HG03064 (cell line): ENCODE data around the gene ADAMTS1.

Experiments used
- ATAC-seq: cut with Tn5 transposase; IDR thresholded peaks from one replicate; pipeline ENCODE4 v1.9.1; 2021; ENCODE audit warnings: low read depth; ENCODE audit not compliant: unreplicated experiment

The ADAMTS1 gene

DNA sequence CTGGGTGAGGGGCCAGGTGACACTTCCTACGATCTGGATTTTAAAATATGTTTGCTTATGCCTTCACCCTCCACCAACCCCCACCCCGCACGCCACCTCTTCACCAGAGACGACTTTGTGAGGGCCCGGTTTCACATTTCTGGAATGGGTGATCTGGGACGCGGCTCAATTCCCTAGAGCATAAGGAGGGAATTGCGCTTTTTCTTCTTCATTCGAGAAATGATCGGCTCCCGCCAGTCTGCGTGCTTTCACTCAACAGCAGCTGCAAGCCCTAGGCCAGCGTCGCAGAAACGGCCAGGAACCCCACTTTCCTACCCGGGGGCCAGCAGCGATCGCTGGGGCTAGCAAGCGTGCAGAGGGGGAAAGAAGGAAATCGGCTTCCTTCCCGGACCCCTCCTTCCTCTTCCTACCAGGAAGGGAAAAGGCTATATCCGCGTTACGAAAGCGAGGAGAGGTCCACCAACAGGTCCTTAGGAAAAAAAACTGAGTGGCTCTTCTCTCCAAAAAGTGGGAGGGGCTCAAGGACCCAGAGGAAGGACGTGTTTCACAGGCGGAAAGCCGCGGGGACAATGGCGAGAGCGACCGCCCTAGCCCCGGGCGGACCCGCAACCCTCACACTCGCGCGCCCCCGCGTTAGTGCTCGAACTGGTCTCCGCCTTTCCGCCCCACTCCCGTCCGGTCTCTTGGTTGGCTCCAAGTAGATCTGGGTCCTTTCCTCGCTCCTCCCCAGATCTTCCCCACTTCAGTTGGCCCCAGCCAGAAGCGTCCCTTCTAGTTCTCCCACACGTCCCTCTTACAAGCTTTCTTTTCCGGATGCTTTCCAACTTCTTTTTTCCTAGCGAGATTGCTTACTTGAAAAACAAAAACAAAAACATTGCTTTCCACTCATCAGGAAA, 1.1 kb upstream of the ADAMTS1 start:
- ATAC-seq, result no peak

DNA sequence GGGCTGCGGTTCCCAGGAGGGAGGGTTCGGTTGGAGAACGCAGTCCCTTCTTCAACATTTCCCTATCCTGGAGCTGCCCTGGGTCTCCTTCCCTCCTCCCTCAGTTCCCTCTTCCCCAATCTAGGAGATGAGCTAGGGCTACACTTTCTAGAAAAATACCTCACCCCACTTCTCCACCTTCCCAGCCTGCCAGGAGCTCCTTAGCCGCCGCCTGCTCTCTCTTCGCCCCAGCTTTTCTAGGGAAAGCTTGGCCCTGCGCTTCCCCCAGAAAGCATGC, 488 bp upstream of the ADAMTS1 start:
- ATAC-seq, result no peak

DNA sequence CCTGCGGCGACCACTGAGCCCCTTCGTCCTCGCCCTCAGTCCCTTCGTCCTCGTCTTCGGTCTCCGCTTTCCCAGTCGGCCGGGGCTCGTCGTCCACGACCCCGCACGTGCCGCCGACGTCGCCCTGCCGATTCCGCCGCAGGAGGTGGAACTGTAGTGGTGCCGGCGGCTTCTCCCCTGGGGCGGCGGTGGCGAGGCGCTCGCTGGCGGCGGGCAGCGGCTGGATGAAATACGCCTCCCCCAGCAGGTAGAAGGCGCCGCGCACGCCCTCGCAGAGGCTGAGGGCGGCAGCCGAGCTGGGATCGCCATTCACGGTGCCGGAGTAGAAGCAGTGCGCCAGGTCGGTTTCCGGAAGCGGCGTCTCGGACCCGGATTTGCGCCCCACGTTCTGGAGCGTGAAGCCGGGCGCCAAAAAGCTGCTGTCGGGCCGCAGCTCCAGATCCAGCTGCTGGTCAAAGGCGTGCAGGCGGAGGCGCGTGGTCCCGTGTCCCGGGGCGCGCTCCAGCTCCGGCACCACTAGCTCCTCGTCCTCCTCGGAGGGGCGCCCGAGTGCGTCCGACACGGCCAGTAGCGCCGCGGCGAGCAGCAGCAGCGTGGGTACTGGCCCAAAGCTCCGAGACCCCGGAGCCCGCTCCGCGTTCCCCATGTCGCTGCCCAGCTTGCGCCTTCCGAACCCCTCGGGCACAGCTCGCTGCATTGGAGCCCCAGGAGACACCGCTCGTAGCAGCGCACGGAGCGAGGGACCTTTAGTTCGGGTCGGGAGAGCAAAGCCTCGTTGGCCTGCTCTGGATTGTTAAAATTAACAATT, 747 bp downstream of the ADAMTS1 start:
- ATAC-seq, result no peak

DNA sequence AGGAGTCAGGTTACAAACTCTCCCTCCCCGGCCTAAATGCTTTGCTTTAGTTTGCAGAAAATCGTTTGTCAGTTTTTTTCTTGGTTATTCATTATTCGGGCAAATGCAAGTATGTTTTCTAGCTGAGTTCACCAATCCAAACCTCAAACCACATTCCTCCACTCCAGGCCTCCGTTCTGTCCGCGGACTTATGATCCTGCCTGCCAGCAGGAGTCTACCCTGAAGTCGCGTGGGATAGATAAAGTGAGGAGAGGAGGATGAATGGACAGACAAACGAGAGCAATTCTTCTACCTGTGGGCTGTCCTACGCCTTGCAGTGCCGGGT, 1.3 kb downstream of the ADAMTS1 start:
- ATAC-seq, result no peak

DNA sequence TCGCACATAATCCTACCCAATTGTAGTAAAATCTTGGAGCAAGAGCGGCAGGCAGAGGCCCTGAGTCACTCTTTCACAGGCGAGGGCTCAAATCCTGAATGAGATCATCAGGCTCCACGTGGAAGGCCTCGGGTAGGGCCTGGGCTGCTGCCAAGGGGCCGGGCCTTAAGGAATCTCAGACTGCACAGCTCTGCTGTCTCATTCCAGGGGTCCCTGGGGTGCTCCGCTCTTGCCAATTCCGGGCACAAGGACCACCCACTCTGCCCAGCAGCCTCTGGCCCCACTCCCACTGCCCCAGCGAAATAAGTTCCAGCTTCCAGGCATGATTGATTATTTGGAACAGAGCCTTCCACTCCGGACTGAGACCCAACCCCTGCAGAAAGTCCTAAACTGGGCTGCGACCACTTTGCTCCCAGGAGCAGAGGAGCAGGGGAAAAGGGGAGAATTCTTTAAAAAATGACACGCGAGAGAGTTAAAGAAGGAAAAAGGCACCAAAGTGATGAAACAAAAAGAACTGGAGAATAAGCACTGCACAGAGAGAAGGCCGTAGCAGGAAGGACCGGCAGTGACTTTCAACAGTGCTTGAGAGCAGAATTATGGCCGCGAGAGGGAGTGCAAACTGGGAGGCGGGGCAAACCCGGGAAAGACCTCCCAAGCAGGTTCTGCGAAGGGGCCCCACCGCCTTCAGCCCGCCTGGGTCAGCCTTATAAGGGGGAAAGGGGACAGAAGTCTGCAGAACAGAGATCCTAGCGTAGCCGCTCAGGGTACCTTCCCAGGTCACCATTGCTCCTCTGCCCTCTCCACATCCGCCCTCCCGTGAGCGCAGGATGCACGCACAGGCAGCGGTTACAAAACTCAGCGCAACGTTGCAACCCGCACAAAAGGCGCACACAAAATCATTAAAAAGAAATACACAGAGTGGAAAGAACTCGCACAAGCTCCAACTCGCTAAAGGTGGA, 2.0 kb downstream of the ADAMTS1 start:
- ATAC-seq, result no peak

GRCh38 chr21:26842300-26842699, 2.9 kb downstream of the ADAMTS1 start:
- no peak for ATAC-seq

GRCh38 chr21:26840912-26841311, 4.3 kb downstream of the ADAMTS1 start:
- ATAC-seq, result no peak

GRCh38 chr21:26840201-26840600, 5.0 kb downstream of the ADAMTS1 start:
- ATAC-seq, result no peak

DNA sequence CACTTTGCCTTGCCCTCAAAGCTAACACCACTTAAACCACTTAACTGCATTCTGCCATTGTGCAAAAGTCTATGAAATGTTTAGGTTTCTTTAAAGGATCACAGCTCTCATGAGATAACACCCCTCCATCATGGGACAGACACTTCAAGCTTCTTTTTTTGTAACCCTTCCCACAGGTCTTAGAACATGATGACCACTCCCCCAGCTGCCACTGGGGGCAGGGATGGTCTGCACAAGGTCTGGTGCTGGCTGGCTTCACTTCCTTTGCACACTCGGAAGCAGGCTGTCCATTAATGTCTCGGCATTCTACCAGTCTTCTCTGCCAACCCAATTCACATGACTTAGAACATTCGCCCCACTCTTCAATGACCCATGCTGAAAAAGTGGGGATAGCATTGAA, 7.7 kb downstream of the ADAMTS1 start:
- no peak for ATAC-seq

DNA sequence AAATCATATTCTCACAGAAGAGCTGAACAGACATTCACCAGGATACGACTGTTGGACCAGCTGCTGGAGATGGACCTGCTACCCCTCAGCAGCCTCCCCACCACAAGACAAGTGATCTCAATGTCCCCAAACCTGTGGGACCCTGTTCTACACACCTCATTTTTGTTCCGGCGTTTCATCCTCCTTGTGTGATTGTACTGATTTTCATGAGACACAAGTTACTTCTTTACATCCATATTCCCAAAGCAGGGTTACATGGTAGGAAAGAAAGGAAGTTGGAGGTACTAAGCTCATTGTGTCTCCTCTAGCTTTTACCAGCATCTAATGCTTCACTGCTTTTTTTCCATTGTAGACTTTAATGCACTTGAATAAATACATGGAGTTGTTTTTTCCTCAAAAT, 8.7 kb downstream of the ADAMTS1 start:
- ATAC-seq, result no peak

- ATAC-seq, result no peak
These were observed 9.4 kb downstream of the ADAMTS1 start for GRCh38 chr21:26835714-26836265.

GRCh38 chr21:26835027-26835713, 10.0 kb downstream of the ADAMTS1 start:
- no peak for ATAC-seq

GRCh38 chr21:26834181-26834905, 10.9 kb downstream of the ADAMTS1 start:
- ATAC-seq, result no peak

- no peak for ATAC-seq
These were observed 11.7 kb downstream of the ADAMTS1 start for GRCh38 chr21:26833460-26833939.

GRCh38 chr21:26833011-26833410, 12.2 kb downstream of the ADAMTS1 start:
- ATAC-seq, result no peak

- ATAC-seq, result no peak
These were observed 12.7 kb downstream of the ADAMTS1 start for GRCh38 chr21:26832546-26832945.

DNA sequence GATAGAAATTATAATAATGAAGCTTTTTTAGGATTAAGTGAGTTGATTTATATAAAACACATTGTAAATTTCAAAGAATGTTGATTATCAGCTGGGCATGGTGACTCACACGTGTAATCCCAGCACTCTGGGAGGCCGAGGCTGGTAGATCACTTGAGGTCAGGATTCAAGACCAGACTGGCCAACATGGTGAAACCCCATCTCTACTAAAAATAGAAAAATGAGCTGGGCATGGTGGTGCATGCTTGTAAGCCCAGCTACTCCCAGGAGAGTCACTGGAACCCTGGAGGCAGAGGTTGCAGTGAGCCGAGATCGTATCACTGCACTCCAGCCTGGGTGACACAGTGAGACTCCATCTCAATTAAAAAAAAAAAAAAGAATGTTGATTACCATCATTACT, 18.4 kb downstream of the ADAMTS1 start:
- ATAC-seq, result no peak

- ATAC-seq, result no peak
These were observed 24.7 kb downstream of the ADAMTS1 start for GRCh38 chr21:26820509-26820908.

GRCh38 chr21:26819740-26820324, 25.4 kb downstream of the ADAMTS1 start:
- ATAC-seq, result no peak
